GM04503 (cell line): ENCODE results near the gene TECPR2.

Experiments
- DNase-seq: peaks from one replicate; pipeline ENCODE4 v3.0.0-alpha.2; 2012; ENCODE audit warnings: low read depth

TECPR2 gene

DNA sequence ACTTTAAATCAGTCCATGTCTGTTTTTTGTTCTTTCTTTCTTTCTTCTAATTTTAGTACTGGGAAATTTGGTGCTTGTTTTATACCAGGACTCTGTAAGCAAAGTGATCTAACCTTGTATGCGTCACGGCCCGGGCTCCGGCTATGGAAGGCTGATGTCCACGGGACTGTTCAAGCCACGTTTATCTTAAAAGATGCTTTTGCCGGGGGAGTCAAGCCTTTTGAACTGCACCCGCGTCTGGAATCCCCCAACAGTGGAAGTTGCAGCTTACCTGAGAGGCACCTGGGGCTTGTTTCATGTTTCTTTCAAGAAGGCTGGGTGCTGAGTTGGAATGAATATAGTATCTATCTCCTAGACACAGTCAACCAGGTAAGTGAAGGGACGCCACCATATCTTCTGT, 62.2 kb downstream of the TECPR2 start:
- DNase-seq: no peak

DNA sequence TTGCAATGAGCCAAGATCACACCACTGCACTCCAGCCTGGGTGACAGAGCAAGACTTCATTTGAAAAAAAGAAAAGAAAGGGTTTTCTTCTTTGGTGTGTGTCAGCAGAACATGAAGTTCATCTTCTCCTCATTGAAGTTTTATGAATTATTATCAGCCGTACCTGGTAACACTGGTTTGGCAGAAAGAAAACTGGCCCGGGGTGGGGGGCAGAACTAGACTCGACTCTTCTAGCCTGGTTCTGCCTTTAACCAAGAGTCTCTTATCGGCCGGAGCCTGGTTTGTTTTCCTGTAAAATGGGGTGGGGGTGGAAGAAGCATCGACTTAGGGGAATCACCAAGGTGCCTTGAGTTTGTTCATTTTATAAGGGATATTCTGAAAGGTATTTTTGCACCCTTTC, 64.1 kb downstream of the TECPR2 start:
- DNase-seq: no peak

DNA sequence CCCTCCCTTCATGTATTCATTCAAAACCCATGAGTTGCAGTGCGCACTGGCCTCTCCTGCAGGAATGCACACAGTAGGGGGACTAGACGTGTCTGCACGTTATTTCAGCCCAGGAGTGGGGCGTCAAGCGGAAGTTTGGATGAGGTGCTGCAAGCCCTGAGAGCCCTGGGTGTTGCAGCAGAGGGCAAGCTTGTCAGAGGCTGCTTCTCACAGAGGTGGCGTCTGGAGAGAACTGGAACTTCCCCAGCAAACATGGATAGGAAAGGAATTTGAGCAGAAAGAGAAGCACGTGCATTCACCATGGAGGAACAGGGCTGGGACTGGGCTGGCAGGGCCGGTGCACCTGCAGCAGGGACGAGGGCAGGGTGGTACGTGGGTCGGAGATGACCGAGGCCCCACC, 64.9 kb downstream of the TECPR2 start:
- DNase-seq: no peak

DNA sequence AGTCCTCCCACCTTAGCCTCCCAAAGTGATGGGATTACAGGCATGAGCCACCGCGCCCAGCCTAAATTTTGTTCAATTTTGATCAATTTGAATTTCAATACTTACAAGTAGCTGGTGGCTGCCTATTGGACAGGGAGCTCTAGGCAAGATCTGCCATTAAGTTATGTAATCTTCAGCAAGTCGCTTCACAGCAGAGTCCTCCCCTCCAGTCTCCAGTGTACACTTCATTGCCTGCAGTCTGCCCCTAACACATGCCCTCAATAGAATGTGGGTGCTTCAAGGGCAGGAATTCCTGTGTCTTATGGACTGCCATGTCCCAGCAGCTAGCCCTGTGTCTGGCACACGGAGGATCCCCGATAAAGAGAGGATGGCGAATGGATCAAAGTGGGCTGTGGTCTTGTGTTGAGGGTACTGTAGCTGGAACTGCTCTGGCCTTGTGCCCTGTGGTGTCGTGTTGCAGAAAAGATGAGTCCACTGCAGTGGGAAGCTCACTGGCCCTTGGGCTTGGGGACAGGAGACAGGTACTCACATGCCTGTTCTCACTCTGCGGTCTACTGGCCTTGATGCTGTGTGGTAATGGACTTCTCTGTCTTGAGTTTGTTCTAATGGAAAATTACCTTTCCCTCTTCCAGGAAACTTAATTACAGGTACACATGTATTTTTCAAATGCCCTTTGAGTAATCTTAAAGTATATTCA, 67.6 kb downstream of the TECPR2 start:
- no peak for DNase-seq

DNA sequence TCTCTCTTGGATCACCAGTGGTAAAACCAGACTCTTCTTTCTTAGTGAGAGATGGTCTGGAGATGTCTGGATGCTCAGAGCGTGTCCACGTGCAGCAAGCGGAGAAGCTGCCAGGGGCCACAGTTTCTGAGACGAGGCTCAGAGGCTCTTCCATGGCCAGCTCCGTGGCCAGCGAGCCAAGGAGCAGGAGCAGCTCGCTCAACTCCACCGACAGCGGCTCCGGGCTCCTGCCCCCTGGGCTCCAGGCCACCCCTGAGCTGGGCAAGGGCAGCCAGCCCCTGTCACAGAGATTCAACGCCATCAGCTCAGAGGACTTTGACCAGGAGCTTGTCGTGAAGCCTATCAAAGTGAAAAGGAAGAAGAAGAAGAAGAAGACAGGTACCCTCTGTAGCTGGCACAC, 69.0 kb downstream of the TECPR2 start:
- no peak for DNase-seq

DNA sequence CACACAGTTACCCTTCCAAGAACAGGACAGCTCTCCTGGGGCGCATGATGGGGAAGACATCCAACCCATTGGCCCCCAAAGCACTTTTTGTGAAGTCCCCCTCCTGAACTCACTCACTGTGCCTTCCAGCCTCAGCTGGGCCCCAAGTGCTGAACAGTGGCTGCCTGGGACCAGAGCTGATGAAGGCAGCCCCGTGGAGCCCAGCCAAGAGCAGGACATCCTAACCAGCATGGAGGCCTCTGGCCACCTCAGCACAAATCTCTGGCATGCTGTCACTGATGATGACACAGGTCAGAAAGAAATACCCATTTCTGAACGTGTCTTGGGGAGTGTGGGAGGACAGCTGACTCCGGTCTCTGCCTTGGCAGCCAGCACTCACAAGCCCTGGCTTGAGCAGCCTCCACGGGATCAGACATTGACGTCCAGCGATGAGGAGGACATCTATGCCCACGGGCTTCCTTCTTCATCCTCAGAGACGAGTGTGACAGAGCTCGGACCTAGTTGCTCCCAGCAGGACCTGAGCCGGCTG, 72.0 kb downstream of the TECPR2 start:
- DNase-seq: no peak

DNA sequence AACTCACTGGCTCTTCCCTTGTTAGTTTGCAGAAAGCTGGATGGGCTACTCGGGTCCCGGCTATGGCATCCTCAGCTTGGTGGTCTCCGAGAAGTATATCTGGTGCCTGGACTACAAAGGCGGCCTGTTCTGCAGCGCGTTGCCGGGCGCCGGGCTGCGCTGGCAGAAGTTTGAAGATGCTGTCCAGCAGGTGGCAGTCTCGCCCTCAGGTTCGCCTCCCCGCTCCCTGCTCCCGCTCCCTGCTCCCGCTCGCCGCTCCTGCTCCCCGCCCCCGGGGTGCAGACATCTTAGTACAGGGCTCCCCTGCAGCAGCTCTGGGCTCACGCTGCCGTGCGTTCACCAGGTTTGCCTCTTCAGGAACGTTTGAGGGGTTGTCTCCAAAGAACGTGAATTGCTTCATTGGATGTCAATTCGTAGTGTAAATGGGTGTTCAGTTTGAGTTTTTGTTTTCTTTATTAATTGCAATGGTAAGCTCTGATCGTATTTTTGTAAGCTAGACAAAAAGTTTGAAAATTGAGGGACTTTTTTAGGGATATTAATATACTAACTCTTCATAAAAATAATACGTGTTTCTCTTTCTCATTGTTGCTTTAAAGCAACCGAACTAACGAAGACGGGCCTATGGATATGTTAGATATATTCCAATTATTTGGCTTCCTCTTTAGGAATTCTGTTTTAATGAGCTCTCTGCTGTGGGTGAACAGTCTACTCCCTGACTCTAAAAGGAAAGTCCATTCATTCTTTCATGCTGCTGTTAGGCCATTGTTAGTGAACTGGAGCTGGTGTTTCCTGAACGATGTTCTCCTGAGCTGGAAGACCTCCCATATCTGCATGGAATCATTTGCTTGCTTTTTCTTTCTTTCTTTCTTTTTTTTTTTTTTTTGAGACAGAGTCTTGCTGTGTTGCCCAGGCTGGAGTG, 75.5 kb downstream of the TECPR2 start:
- peak; percentile 6 for DNase-seq

DNA sequence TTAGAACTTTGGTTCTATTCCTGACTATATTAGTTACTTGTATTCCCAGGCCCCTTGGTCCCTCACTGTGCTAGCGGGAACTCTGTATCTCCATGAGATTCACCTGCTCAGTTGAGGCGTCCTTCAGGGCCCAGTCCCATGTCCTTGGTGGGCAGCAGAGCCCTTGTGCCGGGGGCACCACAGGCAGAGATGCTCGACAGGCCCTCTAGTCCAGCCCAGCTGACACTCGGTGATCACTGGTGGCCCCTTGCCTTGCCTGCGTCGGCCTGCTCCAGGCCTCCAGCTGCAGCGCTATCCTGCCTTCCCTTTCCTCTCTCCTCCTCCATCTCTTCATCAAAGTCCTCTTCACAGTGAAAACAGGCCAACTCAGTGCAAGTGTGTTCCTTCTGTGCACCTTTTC, 76.8 kb downstream of the TECPR2 start:
- no peak for DNase-seq

DNA sequence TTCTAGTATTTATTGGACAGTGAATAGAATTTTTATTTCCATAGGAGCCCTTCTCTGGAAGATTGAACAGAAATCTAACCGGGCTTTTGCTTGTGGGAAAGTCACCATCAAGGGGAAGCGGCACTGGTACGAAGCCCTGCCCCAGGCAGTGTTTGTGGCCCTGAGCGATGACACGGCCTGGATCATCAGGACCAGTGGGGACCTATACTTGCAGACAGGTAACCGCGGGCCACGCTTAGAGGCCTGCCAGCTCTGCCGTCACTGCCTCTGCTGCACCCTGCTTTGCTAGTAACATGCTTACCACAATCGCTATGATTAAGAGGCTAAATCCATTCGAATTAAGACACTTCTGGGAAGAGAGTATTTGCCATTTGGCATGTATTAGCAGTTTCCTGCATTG, 77.7 kb downstream of the TECPR2 start:
- DNase-seq: no peak

DNA sequence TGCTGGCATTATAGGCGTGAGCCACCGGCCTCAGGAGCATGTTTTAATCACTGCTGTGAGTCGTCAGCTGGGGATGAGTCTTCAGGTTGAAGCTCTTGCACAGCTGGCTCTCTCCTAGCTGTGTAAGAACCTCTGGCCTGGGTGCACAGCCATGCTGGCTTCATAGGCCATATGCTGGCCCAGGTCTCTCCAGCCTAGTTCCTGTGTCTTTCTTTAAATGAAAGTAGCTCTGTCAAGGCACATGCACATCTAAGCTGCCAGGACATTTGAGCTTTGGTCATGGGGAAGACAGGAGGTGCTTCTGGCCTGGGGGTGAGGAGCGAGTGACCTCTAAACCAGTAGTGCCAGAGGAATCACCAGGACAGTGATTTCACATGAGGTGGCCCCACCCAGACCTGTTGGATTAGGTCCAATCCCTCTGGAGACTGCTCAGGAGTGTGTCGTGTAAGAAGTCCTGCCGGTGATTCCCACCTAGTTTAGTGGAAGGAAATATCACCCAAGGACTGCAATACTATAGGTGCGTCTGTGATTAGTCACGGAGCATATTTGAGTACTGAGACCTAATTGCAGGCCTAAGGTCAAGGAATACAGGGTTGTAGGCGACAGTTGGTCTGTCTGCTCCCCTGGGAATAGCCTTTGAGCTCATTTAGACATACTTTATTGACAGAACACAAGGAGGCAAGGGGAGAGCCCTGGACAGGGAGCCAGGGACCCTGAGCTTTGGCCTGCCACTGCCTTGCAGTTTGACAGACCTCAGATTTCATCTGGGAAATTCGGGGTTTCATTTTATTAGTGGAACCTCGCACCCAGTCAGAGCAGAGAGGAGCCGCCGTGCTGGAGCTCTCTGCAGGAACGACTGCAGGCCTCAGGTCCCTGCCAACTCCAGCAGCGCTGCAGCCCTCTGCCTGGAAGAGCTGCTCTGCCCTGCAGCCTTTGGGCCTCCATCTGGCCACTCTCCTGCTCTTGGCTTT, 79.8 kb downstream of the TECPR2 start:
- no peak for DNase-seq

DNA sequence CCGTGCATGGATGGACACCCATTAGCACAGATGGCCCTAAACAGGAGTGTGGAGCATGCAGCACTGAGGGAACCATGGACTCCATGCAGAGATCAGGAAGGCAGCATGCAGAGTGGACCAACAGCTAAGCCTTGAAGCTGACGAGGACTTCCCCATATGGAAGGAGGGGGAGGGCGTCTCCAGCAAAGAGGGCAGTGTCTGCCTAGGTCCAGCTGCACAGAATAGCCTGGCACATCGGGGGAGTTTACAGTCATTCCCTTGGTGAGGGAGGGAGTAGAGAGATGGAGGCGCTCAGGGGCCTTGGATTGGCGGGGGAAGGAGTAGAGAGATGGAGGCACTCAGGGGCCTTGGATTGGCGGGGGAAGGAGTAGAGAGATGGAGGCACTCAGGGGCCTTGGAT, 82.3 kb downstream of the TECPR2 start:
- DNase-seq: no peak

DNA sequence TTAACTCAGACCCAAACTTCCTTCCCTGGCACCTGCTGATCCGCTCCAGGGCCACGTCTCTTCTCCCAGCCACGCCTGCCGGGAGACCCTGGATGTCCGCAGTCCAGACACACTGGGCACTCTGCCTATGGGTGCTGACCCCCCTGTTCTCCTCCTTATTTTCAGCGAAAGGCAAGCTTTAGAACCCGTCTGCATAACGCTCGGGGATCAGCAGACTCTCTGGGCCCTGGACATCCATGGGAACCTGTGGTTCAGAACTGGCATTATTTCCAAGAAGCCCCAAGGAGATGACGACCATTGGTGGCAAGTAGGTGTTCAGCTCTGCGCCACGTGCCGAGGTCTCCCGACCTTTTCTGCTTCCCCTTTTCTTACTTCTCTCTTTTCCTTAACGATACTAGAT, 82.9 kb downstream of the TECPR2 start:
- DNase-seq: no peak

DNA sequence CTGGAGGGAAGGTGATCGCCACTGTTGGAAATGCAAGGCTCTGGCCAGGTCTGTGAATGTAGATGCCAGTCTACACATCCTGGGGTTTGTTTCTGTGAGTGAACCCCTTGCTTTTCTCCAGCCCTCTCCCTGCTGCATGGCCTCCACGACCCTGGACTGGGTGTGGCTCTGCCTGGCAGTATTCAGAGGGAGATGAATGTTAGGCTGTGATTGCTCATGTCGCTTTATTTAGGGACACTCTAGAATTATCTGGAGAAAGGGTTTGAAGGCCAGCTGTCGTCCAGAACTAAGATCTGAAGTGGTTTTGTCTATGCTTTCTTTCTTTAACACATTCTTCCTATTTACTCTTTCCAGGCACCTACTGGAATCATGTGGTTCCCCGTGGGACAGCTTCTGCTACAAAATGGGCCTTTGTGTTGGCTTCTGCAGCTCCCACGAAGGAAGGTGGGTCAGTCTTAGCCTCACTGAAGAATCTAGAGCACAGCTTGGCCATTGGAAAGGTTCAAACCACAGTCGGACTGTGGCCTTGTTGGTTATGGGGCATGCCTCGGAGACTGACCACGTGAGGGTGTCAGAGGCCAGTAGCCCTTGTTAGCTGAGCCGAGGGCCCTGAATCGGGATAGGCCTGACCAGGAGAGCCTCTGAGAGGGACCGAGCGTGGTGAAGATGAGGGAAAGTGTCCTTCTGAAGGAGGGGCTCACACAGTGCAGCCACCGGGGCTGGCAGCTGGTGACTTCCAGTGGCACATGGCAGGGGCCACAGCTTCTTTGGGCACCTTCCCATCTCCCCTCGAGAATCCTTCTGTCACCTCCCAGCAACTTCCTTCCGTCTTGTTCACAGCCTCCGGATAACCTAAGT, 87.7 kb downstream of the TECPR2 start:
- no peak for DNase-seq

DNA sequence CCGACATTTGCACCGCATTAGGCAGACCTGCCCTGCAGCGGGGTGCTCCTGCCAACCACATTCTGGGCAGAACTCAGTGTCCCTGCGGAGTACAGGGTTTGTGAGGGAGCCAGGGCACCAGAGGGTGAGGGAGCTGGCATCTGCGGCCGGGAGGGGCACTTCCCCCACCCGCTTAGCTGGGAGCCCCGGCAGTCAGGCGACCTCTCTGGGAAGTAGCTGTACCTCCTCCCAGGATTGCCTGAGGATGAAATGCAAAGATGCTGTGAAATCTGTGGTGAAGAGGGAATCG, 88.3 kb downstream of the TECPR2 start:
- DNase-seq: no peak

DNA sequence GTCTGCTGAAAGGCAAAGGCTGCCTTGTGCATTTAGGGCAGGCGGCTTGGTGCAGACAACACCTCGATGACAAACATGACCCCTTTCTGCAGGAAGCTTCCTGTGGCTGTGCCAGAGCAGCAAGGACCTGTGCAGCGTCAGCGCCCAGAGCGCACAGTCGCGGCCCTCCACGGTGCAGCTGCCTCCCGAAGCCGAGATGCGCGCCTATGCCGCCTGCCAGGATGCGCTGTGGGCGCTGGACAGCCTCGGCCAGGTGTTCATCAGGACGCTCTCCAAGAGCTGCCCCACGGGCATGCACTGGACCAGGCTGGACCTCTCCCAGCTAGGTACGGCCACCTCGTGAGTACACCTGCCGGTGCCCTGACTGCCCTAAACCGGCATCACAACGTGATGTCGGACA, 89.6 kb downstream of the TECPR2 start:
- no peak for DNase-seq

DNA sequence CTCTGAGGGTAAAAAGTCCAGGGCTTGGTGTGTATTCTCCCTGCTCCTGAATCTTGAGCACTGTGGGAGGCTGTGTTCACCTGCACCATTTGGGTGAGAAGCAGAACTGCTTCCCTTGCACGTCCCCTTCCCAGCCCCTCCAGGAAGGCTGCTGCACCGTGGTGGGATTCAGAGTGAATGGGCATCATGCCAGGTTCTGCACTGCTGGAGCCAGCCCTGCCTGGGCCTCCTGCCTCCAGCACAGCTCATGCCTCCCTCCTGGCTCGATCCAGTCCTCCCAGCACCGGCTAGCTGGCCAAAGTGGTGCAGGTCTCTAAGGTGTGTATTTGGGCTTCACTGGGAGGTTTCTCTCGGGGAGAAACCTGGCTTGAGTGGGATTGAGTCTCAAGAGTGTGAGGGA, 92.0 kb downstream of the TECPR2 start:
- no peak for DNase-seq

DNA sequence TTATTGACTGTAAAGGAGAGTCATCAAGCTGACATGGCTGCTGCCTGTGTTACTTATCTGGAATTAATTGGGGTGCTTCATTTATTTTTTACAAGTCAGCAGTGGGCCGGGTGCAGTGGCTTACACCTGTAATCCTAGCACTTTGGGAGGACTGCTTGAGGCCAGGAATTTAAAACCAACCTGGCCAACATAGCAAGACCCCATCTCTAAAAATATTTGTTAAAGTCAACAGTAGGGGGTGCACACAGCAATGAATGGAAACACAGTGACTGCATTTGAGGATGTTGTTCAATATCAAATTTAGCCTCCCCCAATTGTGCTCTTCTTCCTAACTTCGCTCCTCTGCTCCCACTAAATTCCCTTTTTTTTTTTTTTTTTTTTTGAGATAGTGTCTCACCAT, 94.8 kb downstream of the TECPR2 start:
- no peak for DNase-seq

DNA sequence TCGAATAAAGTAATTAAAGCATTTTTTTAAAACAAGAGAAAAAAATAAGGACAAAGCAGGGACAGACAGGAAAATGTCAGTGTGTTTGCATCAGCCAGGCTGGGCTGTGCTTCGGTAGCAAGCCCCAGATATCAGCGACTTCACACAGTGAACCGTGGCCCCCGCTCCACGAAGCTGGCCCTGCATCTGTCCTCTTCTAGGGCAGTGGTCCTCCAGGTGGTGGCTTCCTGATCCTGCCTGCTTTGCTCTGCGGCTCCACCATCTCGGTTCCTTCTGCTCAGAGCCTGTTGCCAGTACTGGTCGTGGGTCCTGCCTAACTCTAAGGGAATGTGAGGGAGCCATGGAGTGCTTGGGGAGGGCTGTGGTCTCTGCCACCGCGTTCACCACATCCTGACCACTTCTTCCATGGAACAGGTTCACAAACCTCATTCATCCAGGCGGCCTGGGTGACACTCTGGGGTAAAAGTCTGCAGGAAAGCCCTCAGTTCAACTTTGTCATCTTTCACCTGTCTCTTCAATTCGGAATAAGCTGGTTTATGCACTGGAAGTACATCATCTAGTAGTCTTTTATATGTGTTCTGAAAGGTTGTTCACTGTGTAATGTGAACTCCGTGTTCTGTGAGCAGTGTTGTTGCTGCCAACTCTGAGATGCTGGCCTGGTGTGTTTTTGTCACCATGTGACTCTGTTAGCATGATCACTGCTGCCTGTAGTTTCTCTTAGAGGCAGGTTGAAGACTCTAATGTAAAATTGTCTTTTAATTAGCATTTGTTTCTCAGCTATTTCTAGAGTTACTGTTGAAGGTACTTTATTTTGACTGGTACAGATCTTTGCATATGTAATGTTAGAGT, 99.0 kb downstream of the TECPR2 start:
- DNase-seq: no peak

DNA sequence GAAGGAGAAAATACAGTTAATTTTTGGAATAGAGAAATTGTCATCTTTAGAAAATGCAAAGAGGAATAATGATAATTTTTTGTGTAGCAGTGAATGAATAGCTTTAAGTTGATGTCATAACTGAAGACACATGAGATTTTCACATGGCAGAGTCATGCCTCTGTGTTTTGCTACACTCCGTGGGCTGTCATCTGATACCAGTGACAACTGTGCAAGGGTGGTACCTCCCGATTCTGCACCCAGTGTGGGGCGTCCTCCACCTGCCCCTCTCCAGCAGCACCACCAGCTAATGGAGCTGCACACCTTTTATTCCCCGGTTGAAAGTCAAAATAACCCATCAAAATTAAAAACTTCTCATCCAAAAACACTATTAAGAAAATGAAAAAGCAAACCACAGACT, 99.7 kb downstream of the TECPR2 start:
- DNase-seq: no peak

DNA sequence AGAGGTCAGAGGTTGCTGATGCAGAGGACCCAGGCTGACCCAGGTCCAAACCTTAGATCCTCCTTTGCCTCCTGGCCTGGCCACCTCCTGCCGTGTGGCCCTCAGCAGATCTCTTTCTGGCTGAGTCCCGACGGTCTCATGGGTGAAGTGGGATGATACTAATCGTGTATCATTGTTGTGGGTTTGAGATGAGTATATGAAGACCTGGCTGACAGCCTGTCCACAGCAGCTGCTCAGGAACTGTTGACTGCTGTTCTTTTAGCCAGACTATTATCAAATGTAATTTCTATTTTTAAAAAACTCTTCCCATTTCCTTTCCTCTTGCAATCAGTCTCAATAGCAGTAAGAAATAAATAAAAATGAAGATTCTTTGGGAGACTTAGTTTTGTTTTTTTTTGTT, 101.3 kb downstream of the TECPR2 start:
- DNase-seq: no peak
